Right lobe of liver (tissue), 6 donors: Measurements from ENCODE around the gene ADAMTS7. TPM values are rescaled to one million over a fixed set of nuclear protein-coding genes. Genes with fewer than 3 reads are reported as not detected.
"Not testable (repeated sequence)": the region's sequence is repeated elsewhere in the genome, so short reads cannot be mapped to it uniquely, and the experiment has no call there.

ENCODE experiments used
- ATAC-seq, 4 donors: fragments of 200-7000 bp; cut with Tn5 transposase; one replicate each; pipeline ENCODE4 v1.9.1; 2020; ENCODE audit warnings: mild to moderate bottlenecking in 4 of 4, moderate library complexity in 4 of 4
- DNase-seq, 3 donors: peaks; one replicate each; pipeline ENCODE4 v3.0.0-alpha.2; 2020
- H3K27ac ChIP-seq, 3 donors: fragments of 200-600 bp; one replicate each; pipeline ENCODE4 v1.8.0; 2022
- H3K27me3 ChIP-seq, 2 donors: fragments of 200-600 bp; one replicate each; pipeline ENCODE4 v1.8.0; 2022
- H3K36me3 ChIP-seq, 4 donors: fragments of 200-600 bp; sonication (generic) in 1 of 4; one replicate each; pipeline versions ENCODE4 v1.5.1 to v1.8.0; 2017 to 2022; ENCODE audit warnings: control low read depth in 1 of 4
- H3K4me1 ChIP-seq, 4 donors: fragments of 200-600 bp; sonication (generic) in 1 of 4; one replicate each; pipeline versions ENCODE4 v1.5.1 to v1.8.0; 2017 to 2022; ENCODE audit warnings: control low read depth in 1 of 4
- H3K4me3 ChIP-seq, 3 donors: fragments of 200-600 bp; one replicate each; pipeline ENCODE4 v1.8.0; 2022
- H3K9me3 ChIP-seq, 4 donors: fragments of 200-600 bp; sonication (generic) in 1 of 4; one replicate each; pipeline versions ENCODE4 v1.5.1 to v1.8.0; 2017 to 2022; ENCODE audit warnings: control low read depth in 1 of 4
- CTCF ChIP-seq, 4 donors: fragments of 200-600 bp in 3 of 4; fragments of 450-650 bp in 1 of 4; IDR thresholded peaks; one replicate each; pipeline versions ENCODE4 v1.5.1 to v1.8.0; 2016 to 2022; ENCODE audit warnings: antibody characterized with exemption in 4 of 4, mild to moderate bottlenecking in 2 of 4
- POLR2A ChIP-seq: fragments of 450-650 bp; IDR thresholded peaks from one replicate; pipeline ENCODE4 v1.6.1; 2017; ENCODE audit warnings: antibody characterized with exemption, mild to moderate bottlenecking
- WGBS: methylation state at CpG from one replicate; pipeline ENCODE4 v1.1.6; 2018; ENCODE audit warnings: low coverage, low lambda C conversion rate; ENCODE audit not compliant: insufficient coverage; ENCODE audit errors: missing lambda C conversion rate; 5-methylcytosine and 5-hydroxymethylcytosine counted together
- intact Hi-C, 2 donors: fragments of 100-400 bp; cut with DNase I; formaldehyde crosslinking; loops; one replicate each; pipeline versions ENCODE4 v1.11.2 to v1.14.1; 2022
- total RNA-seq, 6 experiments: library from RNA; depleted of rRNA in 2 of 6; stranded (reverse); fragments of >200 nt in 2 of 6; fragmentation: NEBNext Ultra II Directional in 3 of 6; extraction: Animal tissue kit (Norgen Biotek cat#: 25700) in 3 of 6; gene quantifications; one replicate each; pipeline versions ENCODE4 v1.1.0 to v1.2.4, GENCODE V29; 2016 to 2023
- donor health status: DM: no; HTN: yes; CAD: no.
- donor health status: DM: no; HTN: no; CAD: no.
- donor health status: DM: no; HTN: no; CAD: no.
- donor health status: DM: no; HTN: yes; CAD: no.
- donor health status: DM: no; HTN: yes; CAD: no.

ADAMTS7 gene
- total RNA-seq, 6 experiments from 2014 or later, result 0.49 to 1.4 (median 1.1) TPM

- Histone ChIP-seq H3K9me3 (no peaks in the 10 kb centered on the region), H3K27me3 (no peaks in the 10 kb centered on the region), H3K4me1 (no peaks in the 10 kb centered on the region), H3K4me3 (no peak overlapping the region), H3K36me3 (no peaks in the 10 kb centered on the region), H3K27ac (no peak overlapping the region)
- TF ChIP-seq CTCF (IDR thresholded peaks at IDR 0.05), result no peak
- no peak for TF ChIP-seq POLR2A
- ATAC-seq, result no peak
- intact Hi-C loops, result no loop called here
- DNase-seq, result no peak
- WGBS, result 30% methylated on average over 1 of the region's 5 CpGs
Measured at GRCh38 chr15:78778422-78778821, 32.8 kb downstream of the ADAMTS7 start.

- DNase-seq, result peak in 1 of 3 donors; percentile 43
- intact Hi-C loops, H3K36me3 ChIP-seq, H3K9me3 ChIP-seq, ATAC-seq, H3K27me3 ChIP-seq, H3K4me3 ChIP-seq, H3K4me1 ChIP-seq, H3K27ac ChIP-seq: not testable (repeated sequence)
- WGBS, result no CpG with 5 or more reads among the region's 12 CpGs
Measured at GRCh38 chr15:78777953-78778345, 33.3 kb downstream of the ADAMTS7 start.

- H3K9me3 ChIP-seq, intact Hi-C loops, H3K36me3 ChIP-seq, H3K27ac ChIP-seq, H3K4me1 ChIP-seq, H3K27me3 ChIP-seq, DNase-seq, H3K4me3 ChIP-seq, ATAC-seq: not testable (repeated sequence)
- WGBS, result no CpG with 5 or more reads among the region's 26 CpGs
Measured at GRCh38 chr15:78777290-78777952, 33.8 kb downstream of the ADAMTS7 start.

GRCh38 chr15:78776046-78776925, 35.0 kb downstream of the ADAMTS7 start:
- H3K4me3 ChIP-seq, DNase-seq, H3K4me1 ChIP-seq, H3K27ac ChIP-seq, H3K9me3 ChIP-seq, ATAC-seq, intact Hi-C loops, H3K27me3 ChIP-seq, H3K36me3 ChIP-seq: not testable (repeated sequence)
- no CpG with 5 or more reads among the region's 25 CpGs for WGBS

GRCh38 chr15:78775472-78775871, 35.8 kb downstream of the ADAMTS7 start:
- Histone ChIP-seq H3K36me3 (no peaks in the 10 kb centered on the region), H3K27me3 (no peaks in the 10 kb centered on the region), H3K4me1 (no peaks in the 10 kb centered on the region), H3K27ac (no peak overlapping the region), H3K4me3 (no peak overlapping the region), H3K9me3 (no peaks in the 10 kb centered on the region)
- intact Hi-C loops, result no loop called here
- no peak for ATAC-seq
- TF ChIP-seq POLR2A, result no peak
- TF ChIP-seq CTCF (IDR thresholded peaks at IDR 0.05), result no peak
- 68% methylated on average over 3 of the region's 8 CpGs for WGBS
- DNase-seq, result no peak

- H3K4me3 ChIP-seq, H3K9me3 ChIP-seq, DNase-seq, intact Hi-C loops, H3K4me1 ChIP-seq, H3K36me3 ChIP-seq, H3K27ac ChIP-seq, H3K27me3 ChIP-seq: not testable (repeated sequence)
- ATAC-seq, result peak in 1 of 4 donors; percentile 9
- WGBS, result 89% methylated on average over 7 of the region's 15 CpGs
Measured at GRCh38 chr15:78774451-78774990, 36.7 kb downstream of the ADAMTS7 start.

- H3K27ac ChIP-seq, H3K27me3 ChIP-seq, H3K9me3 ChIP-seq, H3K4me1 ChIP-seq, DNase-seq, ATAC-seq, H3K4me3 ChIP-seq, intact Hi-C loops, H3K36me3 ChIP-seq: not testable (repeated sequence)
- 60% methylated on average over 1 of the region's 25 CpGs for WGBS
Measured at GRCh38 chr15:78773765-78774450, 37.4 kb downstream of the ADAMTS7 start.
